Measurements from ENCODE around the gene KAT7. TPM values are rescaled to one million over a fixed set of nuclear protein-coding genes. Genes with fewer than 3 reads are reported as not detected.

The KAT7 gene
- polyA plus RNA-seq, 1 of the 3 experiments (the other 2 are of a cell fraction), result 20.2 TPM

DNA sequence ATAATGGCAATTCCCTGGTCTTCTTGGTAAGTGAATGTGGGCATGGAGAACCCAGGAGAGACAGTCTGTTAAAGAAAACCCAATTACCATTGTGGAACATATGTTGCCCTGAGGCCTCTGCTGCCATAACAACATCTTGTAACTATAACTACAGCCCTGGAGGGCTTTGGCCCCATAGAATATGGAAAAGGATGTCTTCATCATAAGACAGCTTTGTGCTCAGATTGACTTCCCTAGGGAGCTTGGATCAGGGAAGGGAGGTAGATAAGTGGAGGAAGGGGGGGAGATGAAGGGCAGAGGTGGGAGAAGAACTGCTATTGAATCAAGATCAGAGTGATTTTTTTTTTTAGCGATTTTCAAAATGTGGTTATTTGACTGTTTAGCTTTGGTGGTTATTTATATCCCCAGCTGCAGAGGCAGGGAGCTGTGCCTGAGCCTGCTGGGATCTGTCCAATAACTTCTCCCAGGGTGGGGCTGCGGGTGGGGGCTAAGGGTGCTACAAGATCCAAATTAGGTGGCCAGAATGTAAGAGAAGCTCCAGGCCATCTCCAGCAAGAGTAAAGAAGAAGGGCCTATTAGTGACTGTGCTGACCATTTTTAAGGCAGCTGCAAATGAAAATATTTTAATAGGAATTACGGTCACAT is 5.3 kb upstream of the KAT7 start:
- H3K9me3 ChIP-seq, result no peaks in the 10 kb centered on the region
- H3K36me3 ChIP-seq (replicated peaks in 1 of 2; ENCODE audit: control insufficient read depth in 1 of 2, insufficient read depth in 2 of 2, low read length in 1 of 2), result no peaks in the 10 kb centered on the region
- no peak overlapping the region for H3K9ac ChIP-seq
- WGBS (ENCODE audit: low lambda C conversion rate), result 33% methylated on average over 3 of the region's 3 CpGs
- H3K27ac ChIP-seq (ENCODE audit: low read depth in 2 of 2, low read length in 1 of 2), result no peak overlapping the region
- no peak overlapping the region for H3K4me2 ChIP-seq
- no peak overlapping the region for H2AFZ ChIP-seq (ENCODE audit: low read depth)
- no peaks in the 10 kb centered on the region for H3K79me2 ChIP-seq (ENCODE audit: insufficient read depth)
- peaks cover 0 to 8% of the 10 kb centered on the region in 2 experiments; a peak in 1 of 4 replicates for H3K4me1 ChIP-seq (ENCODE audit: control insufficient read depth in 1 of 2, insufficient read depth in 2 of 2, low read depth in 1 of 2, low read length in 1 of 2)
- DNase-seq, result no peak
- CTCF ChIA-PET, result interaction anchor here (0.6 to 3.4 kb wide), 6 partner anchors 9 to 556 kb away, joined by 3 to 15 read pairs (median 4); no protein-coding TSS in a partner anchor
- H3K4me3 ChIP-seq (ENCODE audit: low read depth in 2 of 2, low read length in 1 of 2), result no peak overlapping the region
- POLR2A ChIA-PET, result interaction anchor here (2.4 kb wide), 1 partner anchor 19 kb away, joined by 7 read pairs; the partner anchor contains the start of gene FAM117A
- H4K20me1 ChIP-seq (ENCODE audit: insufficient read depth), result no peaks in the 10 kb centered on the region
- no peak for TF ChIP-seq PBX3 (IDR thresholded peaks at IDR 0.05)
- no peak for TF ChIP-seq RFX5 (IDR thresholded peaks at IDR 0.05; ENCODE audit: low read length)
- TF ChIP-seq, protein P1, sequence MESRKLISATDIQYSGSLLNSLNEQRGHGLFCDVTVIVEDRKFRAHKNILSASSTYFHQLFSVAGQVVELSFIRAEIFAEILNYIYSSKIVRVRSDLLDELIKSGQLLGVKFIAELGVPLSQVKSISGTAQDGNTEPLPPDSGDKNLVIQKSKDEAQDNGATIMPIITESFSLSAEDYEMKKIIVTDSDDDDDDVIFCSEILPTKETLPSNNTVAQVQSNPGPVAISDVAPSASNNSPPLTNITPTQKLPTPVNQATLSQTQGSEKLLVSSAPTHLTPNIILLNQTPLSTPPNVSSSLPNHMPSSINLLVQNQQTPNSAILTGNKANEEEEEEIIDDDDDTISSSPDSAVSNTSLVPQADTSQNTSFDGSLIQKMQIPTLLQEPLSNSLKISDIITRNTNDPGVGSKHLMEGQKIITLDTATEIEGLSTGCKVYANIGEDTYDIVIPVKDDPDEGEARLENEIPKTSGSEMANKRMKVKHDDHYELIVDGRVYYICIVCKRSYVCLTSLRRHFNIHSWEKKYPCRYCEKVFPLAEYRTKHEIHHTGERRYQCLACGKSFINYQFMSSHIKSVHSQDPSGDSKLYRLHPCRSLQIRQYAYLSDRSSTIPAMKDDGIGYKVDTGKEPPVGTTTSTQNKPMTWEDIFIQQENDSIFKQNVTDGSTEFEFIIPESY (IDR thresholded peaks at IDR 0.05; ENCODE audit: borderline replicate concordance, low read depth), result no peak
- no peak for TF ChIP-seq RXRA (IDR thresholded peaks at IDR 0.05; ENCODE audit: borderline replicate concordance, low read depth)
- TF ChIP-seq SMC3 (IDR thresholded peaks at IDR 0.05; ENCODE audit: low read depth, low read length), result no peak
- no peak for TF ChIP-seq MEF2A (IDR thresholded peaks at IDR 0.05; ENCODE audit: borderline replicate concordance, low read depth)
- no peak for TF ChIP-seq NFIC (IDR thresholded peaks at IDR 0.05; ENCODE audit: borderline replicate concordance)
- TF ChIP-seq RCOR1 (IDR thresholded peaks at IDR 0.05; ENCODE audit: low read length), result no peak
- no peak for TF ChIP-seq TAF1 (IDR thresholded peaks at IDR 0.05; ENCODE audit: borderline replicate concordance, low read depth, low read length)
- TF ChIP-seq FOXJ3 (CRISPR knock-in tag; IDR thresholded peaks at IDR 0.05), result no peak
- TF ChIP-seq EZH2phosphoT487 (IDR thresholded peaks at IDR 0.05; ENCODE audit: borderline replicate concordance, low read depth), result no peak
- TF ChIP-seq FOSL2 (IDR thresholded peaks at IDR 0.05; ENCODE audit: borderline replicate concordance, low read depth), result no peak
- TF ChIP-seq TCF12 (IDR thresholded peaks at IDR 0.05), result no peak
- no peaks in the 10 kb centered on the region for H3K9me2 ChIP-seq
- H3F3A ChIP-seq (replicated peaks; ENCODE audit: insufficient read depth), result no peaks in the 10 kb centered on the region
- H3K27me3 ChIP-seq (ENCODE audit: insufficient read depth), result no peaks in the 10 kb centered on the region

DNA sequence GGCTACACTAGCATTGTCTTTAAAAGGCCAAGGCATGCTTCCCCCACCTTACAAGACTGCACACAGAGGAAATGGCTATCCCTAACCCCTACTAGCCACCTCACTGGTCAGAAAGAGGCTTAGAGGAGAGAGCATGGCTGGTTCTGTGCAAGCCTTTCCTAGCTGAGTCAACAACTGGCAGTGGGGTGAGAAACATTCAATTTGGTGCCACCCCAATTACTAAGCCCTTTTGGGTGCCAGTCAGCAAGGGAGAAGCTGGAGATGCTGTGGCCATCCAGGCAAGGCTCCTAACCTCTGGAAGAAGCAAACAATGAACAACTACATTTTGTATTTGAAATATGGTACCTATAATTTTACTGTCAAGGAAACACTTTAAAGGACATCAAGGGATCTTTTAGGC is 4.7 kb upstream of the KAT7 start:
- DNase-seq, result no peak
- no peaks in the 10 kb centered on the region for H3K9me2 ChIP-seq
- H3K27me3 ChIP-seq (ENCODE audit: insufficient read depth), result no peaks in the 10 kb centered on the region
- ChIA-PET CTCF (interaction anchor here (0.6 to 3.4 kb wide), 7 partner anchors 9 to 556 kb away, joined by 3 to 15 read pairs (median 4); no protein-coding TSS in a partner anchor), POLR2A (interaction anchor here (0.6 to 2.4 kb wide), 2 partner anchors 20 to 728 kb away, joined by 3 to 7 read pairs; partner anchors contain the start of gene FAM117A)
- H3K9ac ChIP-seq, result no peak overlapping the region
- H3K4me1 ChIP-seq (ENCODE audit: control insufficient read depth in 1 of 2, insufficient read depth in 2 of 2, low read depth in 1 of 2, low read length in 1 of 2), result peaks cover 0 to 8% of the 10 kb centered on the region in 2 experiments; a peak in 1 of 4 replicates
- H3F3A ChIP-seq (replicated peaks; ENCODE audit: insufficient read depth), result no peaks in the 10 kb centered on the region
- TF ChIP-seq FOXM1 (IDR thresholded peaks at IDR 0.05; ENCODE audit: low read depth), result no peak
- H3K79me2 ChIP-seq (ENCODE audit: insufficient read depth), result peaks cover 3% of the 10 kb centered on the region; the same call in 1 of the 2 replicates
- H3K4me3 ChIP-seq (ENCODE audit: low read depth in 2 of 2, low read length in 1 of 2), result no peak overlapping the region
- no peaks in the 10 kb centered on the region for H3K36me3 ChIP-seq (replicated peaks in 1 of 2; ENCODE audit: control insufficient read depth in 1 of 2, insufficient read depth in 2 of 2, low read length in 1 of 2)
- H3K4me2 ChIP-seq, result no peak overlapping the region
- H3K27ac ChIP-seq (ENCODE audit: low read depth in 2 of 2, low read length in 1 of 2), result no peak overlapping the region
- no peaks in the 10 kb centered on the region for H3K9me3 ChIP-seq
- no peaks in the 10 kb centered on the region for H4K20me1 ChIP-seq (ENCODE audit: insufficient read depth)
- H2AFZ ChIP-seq (ENCODE audit: low read depth), result no peak overlapping the region

All from SK-N-SH (cell line).